ENCODE data around the gene IGFLR1.
A peak's percentile ranks its signal among the peaks of the same experiment; 100 is the strongest.
"Not testable (repeated sequence)": the region's sequence is repeated elsewhere in the genome, so short reads cannot be mapped to it uniquely, and the experiment has no call there.

IGFLR1 gene

DNA sequence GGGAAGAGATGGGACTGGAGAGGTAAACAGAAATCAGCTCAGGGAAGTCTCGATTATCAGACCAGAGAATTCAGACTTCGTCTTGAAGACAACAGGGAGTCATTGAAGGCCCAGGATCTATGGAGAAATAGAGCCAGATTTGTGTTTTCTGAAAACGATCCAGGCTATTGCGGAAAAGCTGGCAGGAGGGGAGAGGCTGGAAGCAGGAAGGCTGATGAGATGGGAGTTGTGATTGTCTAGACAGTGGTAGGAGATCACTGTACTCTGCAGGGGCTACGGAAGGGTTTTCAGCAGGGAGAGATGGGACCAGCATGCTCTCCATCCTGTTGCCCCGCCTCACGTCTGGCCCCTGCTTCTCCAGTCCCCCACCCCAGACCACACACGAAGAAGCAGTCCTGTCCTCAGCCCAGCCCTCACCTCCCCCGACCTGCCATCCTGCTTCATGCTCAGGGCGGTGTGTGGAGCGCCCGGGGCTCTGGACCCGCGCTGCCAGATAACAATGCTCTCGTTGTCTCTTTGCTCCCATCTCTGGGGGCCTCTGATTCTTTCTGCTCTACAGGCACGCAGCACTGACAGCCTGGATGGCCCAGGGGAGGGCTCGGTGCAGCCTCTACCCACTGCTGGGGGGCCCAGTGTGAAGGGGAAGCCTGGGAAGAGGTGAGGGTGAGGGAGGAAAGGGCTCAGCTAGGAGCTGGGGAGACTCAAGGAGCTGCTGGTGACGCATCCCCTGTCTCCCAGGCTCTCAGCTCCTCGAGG is 35.0 kb upstream of the IGFLR1 start:
- peak in 8 of 14 donors; percentile 12 to 52 (median 36) for DNase-seq

DNA sequence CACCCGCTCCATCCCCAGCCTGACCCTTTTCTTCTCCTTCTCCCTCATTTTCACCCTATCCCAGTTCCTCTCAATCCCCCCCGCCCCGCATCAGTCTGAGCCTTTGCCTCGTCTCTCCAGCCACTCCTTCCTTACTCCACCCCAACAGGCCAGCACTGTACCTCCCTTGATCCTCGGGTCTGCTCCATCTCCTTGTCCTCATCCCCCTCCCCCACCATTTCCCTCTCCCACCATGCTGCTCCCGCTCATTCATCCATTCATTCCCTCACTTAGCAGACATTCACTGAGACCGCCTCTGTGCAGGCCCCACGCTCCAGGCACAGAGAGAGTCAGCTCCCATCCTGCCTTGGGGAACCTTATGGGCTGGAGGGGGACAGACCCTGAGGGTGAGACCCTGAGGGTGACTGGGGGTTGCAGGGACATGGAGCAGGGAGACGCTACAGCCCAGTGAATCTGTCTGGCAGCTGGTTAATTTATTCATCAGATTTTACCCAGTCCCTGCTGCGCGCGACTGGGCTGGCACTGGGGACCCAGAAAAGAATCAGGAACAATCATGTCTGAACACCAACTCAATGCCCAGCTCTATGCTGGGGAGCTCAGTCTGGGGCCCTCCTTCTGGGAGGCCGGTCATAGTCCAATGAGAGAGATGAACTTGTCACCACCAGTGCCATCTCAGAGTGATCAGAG is 34.0 kb upstream of the IGFLR1 start:
- peak in 4 of 14 donors; percentile 8 to 31 (median 20) for DNase-seq

DNA sequence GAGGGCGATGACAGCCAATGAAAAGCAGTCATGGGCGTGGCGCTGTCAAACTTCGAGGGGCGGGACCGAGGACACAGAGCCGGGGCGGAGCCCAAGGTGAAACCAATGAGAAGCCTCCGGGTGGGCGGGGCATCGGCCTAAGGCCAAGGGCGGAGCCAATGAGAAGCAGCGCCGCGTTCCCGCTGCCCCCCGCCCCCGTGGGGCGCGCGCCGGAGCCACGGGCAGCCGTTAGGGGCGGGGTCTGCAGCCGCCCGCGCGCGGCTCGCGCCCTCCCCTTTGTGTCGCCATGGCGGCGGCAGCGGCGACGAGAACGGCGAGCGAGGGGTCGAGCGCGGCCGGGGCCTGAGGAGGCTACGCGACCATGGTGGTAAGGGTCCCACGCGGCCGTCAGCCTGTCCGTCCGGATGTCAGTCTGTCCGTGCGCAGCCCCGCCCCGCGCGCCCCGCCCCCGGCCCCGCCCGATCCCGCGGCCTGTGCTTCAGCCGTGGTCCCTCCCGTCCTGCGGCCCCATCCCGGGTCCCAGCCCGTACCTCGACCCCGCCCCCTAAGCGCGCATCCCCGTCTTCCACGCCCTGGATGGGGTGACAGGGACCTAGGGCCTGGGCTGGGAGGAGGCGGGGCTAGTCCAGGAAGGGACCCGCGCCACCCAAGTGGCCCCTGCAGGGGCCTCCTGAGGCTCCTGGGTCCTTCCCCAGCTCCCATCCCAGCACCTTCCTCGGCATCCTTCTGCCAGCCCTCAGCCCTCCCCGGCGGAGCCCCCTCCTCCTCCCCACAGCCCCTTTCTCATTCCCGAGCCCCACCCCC is 33.2 kb upstream of the IGFLR1 start, which contains the start of gene ARHGAP33:
Gene ARHGAP33 (plus strand): TSS at position 267 of the 804 bp plus-strand sequence. CDS start 95 bp downstream, at position 362.
- DNase-seq, result peak; percentile 41 to 95 (median 92)

DNA sequence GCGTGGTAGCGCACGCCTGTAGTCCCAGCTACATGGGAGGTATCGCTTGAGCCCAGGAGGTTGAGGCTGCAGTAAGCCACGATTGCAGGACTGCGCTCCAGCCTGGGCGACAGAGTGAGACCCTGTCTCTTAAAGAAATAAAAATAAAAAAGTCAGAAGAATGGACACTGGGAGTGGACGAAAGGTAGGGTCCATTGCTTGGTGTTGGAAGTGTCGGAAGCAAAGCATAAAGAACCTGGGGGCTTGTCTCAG is 32.7 kb upstream of the IGFLR1 start:
- DNase-seq, result no peak

GRCh38 chr19:35774274-35775045 is 32.2 kb upstream of the IGFLR1 start:
- DNase-seq, result no peak

DNA sequence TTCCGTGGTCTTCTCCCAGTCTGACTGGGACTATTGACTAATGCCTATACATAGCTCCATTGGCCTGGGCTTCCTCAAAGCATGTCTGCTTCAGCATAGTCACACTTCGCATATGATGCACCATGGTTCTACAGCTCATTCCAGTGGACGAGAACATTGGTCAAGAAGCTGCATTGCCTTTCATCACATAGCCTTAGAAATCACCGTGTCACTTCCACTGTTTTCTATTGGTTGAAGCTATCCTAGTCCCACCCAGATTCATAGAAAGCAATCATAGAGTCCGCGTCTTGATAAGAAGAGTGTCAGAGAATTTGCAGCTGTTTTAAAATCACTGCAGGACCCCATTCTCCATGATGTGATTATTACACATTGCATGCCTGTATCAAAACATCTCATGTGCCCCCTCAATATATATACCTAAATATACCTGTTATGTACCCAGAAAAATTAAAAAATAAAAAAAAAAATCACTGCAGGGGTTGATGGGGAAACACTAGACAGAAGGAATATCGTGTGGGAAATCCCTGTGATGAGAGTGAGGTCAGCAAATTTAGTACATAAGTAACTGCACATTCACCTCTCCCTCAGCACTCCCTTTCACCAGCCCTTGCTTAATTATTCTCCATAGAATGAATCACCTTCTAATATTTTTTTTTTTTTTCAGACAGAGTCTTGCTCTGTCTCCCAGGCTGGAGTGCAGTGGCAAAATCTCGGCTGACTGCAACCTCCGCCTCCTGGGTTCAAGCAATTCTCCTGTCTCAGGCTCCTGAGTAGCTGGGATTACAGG is 31.0 kb upstream of the IGFLR1 start:
- no peak for DNase-seq

GRCh38 chr19:35772362-35772761 is 30.1 kb upstream of the IGFLR1 start:
- DNase-seq, result not testable (repeated sequence)

DNA sequence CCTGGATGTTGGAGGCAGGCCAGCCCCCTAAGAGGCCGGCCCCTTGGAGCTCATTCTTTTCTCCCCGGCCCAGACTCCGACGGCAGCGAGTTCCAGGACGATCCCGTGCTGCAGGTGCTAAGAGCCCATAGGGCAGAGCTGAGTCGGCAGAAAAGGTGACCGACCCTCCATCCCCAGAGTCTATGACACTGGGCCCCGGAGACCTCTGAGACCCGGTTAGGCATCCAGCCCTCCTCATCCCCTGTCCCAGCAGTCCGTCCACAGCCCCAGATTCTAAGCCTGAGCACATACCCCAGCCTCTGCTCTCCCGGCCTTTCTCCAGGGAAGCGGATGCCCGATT is 25.8 kb upstream of the IGFLR1 start:
- no peak for DNase-seq

- DNase-seq, result no peak
These were observed 25.2 kb upstream of the IGFLR1 start for GRCh38 chr19:35767288-35768081.

DNA sequence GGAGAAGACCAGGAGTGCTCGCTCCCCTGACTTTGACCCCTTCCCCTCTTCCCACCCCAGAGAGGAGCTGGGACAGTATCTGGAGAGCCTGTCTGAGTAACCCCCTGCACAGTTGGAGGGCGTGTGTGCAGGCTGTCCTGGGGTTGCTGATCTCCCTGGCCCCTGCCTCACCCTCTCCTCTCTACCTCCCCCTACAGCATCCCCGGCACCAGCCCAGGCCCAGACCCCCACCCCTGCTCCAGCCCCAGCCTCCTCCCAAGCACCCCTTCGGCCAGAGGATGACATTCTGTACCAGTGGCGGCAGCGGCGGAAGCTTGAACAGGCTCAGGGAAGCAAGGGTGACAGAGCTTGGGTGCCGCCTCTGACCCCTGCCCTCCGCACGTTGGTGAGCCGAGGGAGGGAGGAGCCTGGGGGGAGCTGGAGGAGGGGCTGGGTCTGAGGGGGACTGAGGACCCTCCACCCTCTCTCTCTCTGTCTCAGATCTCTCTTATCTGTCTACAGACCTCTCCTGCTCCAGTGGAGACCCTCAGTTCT is 24.4 kb upstream of the IGFLR1 start:
- no peak for DNase-seq

GRCh38 chr19:35764432-35765315 is 22.4 kb upstream of the IGFLR1 start:
- DNase-seq, result no peak

DNA sequence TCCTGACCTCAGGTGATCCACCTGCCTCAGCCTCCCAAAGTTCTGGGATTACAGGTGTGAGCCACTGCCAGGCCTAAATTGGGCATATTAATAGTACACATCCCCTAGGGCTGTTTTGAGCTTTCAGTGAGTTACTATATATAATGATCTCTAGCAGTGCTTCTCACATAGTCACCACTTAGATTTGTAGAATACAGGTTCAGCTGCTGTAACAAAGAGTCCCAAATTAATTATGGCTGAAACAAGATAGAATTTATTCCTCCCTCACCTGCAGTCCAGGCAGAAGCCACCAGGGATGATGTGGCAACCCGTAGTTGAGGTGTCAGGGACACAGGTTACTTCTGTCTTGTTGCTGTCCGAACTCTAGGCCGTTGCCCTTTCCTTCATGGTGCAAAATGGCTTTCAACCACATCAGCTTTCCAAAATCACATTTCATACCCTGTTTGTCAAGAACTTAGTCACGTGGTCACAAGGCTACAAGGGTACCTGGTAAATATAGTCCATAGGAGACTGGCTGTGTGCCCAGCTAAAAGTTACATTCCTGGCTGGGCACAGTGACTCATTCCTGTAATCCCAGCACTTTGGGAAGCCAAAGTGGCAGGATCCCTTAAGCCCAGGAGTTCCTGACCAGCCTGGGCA is 18.6 kb upstream of the IGFLR1 start:
- no peak for DNase-seq

GRCh38 chr19:35759697-35760096 is 17.4 kb upstream of the IGFLR1 start:
- DNase-seq, result no peak

- DNase-seq, result peak; percentile 74 to 99 (median 97)
These were observed 15.7 kb upstream of the IGFLR1 start, which contains the start of gene PROSER3 for GRCh38 chr19:35757749-35758608. TSS of gene PROSER3 (plus strand) at chr19:35758176. CDS start at chr19:35758216, 40 bp downstream.

GRCh38 chr19:35757231-35757748 is 15.0 kb upstream of the IGFLR1 start:
- peak in 6 of 14 donors; percentile 34 to 87 (median 76) for DNase-seq

GRCh38 chr19:35756377-35757230 is 14.4 kb upstream of the IGFLR1 start, which contains the start of gene HSPB6:
TSS of gene HSPB6 (minus strand) at chr19:35757029. CDS start at chr19:35757008, 21 bp downstream.
- DNase-seq, result peak in 7 of 14 donors; percentile 16 to 66 (median 40)
